Daoy (cell line): ENCODE results near the gene AOAH. TPM values are rescaled to one million over a fixed set of nuclear protein-coding genes. Genes with fewer than 3 reads are reported as not detected.

Experiments
- DNase-seq: peaks from one replicate; pipeline ENCODE4 v3.0.0-alpha.2; 2015; ENCODE audit warnings: low read depth
- total RNA-seq: library from RNA; depleted of rRNA; stranded (reverse); fragments of >200 nt; shearing (Covaris generic); gene quantifications from 2 replicates; pipeline ENCODE4 v1.2.3, GENCODE V29; 2014

AOAH gene
- total RNA-seq, 1 experiment from 2014 or later = 39.0 TPM

DNA sequence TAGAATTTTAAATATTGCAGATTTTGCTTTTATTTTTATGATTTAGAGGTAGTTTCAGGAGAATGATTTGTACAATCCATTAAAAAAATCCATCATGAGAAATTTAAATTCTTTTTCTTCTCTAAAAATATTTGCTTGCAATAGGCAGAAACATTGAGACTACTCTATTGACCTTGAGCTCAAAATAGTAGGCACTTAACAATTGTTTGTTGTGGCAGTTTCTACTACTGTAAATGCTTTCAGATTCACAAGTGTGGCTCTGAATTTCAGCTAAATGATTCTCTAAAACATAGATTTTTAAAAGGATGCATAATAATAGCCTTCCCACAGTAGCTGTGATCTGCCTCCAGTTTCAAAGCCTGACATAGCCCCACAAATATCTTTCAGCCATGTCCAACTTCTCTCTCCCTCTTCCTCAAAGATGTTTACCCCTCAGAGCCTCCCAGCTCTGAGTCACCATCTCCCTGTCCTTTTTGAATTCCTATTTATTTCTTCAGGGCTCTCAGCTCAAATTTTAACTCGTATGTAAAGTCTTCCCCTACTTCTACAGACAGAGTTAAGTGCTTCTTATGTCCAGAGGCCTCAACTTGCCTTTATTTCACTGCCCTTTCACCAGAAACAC, 160.5 kb downstream of the AOAH start:
- peak; percentile 27 for DNase-seq

DNA sequence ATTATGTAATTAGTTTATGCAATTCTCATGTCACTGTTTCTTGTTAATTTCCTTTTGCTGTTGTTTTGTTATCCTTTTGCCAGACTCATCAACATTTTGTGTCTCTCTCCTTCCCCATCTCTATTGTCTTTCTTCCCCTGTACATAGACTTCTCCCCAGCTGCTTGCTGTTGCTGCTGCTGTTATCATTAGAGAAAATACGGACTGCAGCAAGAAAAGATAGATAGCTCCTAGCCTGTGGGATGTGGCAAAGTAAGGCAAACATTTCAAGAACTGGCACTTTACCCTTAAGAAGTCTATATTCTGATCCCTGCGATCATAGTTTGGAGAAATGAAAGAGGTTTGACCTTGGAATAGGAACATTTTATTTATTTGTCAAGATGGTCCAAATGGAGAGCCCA, 162.2 kb downstream of the AOAH start:
- no peak for DNase-seq

DNA sequence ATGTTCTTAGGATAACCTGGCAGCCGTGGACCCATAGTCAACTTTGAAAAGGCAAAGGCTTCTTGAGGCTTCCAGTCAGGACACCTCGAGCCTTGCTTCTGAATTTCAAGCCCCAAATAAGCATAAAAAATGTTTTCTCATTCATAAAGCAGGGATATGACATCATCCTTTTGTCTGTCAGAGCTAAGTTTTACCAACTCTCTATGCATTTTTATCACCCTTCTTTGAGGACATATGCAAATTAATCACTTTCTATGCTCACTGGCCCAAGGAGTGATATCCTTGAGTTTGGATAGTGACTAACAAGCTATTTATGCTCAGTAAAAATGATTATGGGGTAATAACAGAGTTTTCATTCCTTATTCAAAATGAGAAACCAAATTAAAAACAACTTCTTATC, 175.3 kb downstream of the AOAH start:
- no peak for DNase-seq

DNA sequence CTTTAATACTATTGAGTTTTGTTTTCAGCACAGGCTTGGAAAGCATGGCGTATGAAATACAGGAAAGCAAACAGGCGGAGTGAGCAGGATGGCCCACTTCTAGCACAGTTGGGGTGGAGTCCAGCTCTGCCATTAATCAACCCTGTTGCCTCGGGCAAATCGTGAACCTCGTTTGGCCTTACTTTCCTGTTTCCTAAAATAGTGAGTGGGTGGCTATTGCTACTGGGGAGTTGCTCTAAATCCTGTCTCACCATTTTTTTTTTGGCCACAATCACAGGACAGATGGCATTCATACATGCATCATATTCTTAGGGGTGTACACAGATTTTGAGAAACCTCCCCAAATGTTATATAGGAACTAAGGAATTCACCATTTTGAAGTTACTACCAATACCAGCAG, 176.9 kb downstream of the AOAH start:
- peak; percentile 32 for DNase-seq

GRCh38 chr7:36546331-36546730, 178.0 kb downstream of the AOAH start:
- DNase-seq = no peak

GRCh38 chr7:36545291-36545690, 179.0 kb downstream of the AOAH start:
- DNase-seq = no peak

- DNase-seq = no peak
Observed at GRCh38 chr7:36538126-36538525, 186.2 kb downstream of the AOAH start.

DNA sequence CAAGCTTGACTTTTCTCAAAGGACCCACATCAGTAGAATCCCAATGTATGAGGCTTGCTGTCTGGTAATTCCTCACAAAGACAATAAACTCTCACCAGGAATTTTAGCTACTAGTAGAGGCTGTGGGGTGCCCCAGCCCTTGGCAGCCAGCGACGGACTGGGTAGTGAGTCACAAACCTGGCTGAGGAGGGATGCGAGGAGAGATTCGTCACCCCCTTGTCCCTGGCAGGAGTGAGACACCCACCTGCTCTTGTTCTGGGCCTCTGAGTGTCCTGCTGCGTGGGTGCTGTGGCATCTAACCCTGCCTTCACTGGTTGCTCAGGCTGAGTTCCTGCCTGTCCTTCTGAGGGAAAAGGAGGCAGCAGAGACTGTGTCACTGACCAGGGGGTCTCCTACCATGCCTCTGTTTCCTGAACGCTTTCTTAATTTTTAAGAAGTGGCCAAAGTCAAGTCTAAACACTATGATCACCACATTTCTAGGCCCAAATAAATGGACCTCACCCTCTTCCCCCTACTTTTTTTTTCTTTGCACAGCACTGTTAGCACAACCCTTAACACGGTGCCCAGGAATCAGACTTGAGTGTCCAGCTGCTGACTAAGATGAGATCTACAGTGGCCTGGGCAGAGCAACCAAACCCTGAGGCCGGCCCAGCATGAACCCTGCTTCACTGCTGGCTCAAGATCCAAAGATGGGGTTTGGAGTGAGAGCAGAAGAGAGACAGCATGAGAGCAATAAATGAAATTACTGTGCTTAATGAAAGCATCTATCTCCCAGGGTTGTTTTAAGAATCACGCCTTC, 188.2 kb downstream of the AOAH start:
- peak; percentile 93 for DNase-seq

DNA sequence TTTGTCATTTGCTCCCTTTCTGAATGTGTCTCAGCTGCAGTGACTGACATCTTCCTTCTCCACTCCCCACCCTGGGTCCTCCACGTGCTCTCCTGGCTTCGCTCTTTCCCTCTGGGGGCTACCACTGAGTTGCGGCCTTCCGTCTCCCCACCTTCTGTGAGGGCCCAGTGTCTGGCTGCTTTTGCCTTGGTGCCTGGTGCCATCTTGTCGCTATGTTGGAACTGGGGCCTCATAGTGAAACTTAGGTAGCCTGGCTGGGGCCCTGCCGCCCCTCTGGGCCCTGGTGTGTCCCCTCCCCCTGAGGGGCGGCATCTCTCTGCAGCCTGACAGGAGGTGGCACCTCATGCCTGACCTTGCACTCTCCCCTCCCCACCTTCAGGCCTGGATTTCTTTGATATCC, 190.6 kb downstream of the AOAH start:
- no peak for DNase-seq

GRCh38 chr7:36532981-36533499, 191.3 kb downstream of the AOAH start:
- no peak for DNase-seq

DNA sequence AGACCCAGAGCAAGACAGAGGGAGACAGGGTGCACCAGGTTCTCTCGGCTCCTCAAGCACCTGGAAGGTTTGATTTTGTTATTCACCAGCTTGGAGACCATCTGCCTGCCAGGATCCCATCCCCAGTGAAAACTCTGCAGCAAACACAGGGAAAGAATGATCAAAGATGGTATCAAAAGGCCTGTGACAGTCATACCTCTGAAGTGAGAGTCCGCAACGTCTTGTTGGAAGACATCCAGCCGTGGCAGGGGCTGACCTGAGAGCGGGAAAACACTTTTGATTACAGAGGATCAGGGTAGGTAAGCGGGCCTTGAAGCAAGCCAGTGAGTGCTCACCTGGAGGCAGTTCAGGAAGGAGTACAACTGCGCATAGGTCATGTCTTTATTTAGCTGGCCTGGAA, 192.3 kb downstream of the AOAH start:
- no peak for DNase-seq

DNA sequence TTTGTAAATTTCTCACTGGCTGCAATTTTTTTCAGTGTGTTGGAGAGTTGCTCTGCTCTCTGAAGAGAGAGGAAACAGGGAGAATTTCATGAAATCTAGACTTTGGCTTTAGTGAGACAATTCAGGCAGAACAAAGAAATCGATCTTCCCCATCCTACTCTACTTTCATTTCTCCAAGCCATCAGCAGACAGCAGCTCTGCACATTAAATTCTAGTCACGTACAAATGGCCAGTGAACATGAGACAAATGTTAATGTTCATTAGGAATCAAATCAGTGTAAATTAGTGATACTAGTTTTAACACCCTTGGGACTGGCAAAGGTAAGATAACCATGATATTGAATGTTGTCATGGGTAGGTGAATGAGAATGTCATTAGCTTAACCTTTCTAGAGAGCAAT, 193.8 kb downstream of the AOAH start:
- no peak for DNase-seq

GRCh38 chr7:36527549-36527913, 196.8 kb downstream of the AOAH start:
- DNase-seq = no peak

DNA sequence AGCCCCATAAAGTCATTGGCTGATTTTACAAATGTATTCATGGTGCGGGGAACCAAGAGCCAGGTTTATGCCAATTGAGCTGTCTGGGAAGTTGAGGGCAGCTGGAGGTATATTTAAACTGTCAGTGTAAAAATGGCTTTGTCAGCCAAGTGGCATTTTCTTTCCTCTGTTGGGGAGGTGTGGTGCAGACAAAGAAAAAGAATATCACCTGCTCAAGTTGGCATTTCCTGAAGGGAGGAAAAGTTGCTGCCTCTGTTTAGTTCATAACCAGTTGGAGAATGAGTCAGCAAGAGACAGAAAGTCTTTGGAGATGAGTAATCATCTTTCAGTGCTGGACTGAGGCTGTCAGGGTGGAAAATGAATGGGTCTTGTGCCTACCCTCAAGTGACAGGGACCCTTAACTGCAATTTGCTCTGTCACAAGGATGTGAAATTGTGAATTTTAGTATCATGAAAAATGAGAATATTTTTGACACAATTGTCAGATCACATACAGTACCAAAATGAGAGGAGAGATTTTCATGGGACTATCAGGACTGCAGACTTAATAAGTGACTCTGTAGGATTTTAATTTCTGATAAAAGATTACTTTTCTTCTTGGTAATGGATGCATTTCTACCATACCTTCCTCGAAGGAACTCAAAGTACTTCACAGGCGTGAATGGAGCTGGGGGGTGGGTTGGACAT, 197.3 kb downstream of the AOAH start:
- DNase-seq = peak; percentile 91

DNA sequence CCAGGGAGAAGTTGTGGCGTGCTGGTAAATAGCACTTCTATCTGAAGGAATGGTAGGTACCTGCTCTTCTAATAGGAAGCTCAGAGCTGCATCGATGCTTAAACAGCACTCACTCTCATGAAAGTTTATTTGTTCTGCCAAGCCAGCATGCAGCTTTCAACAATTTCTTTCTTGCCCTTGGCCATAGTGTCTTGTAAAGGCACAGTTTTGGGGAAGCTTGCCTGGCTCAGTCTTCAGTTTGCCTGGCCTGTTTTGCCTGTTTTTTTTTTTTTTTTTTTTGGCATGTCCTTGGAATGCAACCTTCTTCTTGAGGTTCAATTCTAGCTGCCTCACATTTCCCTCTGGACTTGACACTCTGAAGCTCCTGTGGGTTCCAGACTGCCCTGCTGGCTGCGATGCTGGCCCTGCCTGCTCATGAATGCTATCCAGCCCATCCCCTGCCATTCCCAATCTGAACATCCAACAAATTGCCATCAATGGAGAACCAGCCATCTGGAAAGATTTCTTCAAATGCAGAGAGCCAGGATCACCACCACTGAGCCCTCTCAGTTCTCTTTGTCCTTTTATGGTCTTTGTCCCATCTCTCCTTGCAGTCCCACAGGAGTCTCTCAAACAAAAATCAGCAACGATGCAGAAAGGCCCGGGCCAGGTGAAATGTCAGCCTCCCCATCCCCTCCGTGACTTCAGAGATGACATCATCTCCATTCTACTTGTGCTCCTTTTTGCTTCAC, 200.8 kb downstream of the AOAH start:
- no peak for DNase-seq

DNA sequence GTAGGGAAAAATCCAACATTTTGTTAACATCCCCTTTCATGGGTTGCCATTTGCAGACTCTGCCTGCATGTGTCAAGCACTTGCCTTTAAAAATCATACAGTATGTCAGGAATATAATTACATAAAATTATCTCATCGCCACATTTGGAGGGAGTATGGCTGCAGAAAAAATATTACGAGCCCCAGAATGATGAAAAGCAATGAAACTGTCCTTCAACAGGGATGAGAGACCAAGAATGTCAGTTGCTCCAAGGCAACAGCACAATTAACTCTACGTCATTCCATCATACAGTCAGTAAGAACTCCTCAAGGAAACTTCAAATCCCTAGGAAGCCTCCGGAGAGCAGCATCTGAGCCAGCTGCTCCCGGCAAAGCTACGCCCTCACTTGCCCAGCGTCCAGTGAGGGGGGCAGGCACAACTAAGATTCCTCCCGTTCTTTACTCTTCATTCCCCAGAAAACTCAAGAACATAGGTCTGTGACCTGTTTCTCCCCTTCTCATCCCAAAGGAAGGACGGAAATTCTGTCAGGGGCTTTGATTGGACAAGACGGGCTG, 201.8 kb downstream of the AOAH start:
- no peak for DNase-seq

DNA sequence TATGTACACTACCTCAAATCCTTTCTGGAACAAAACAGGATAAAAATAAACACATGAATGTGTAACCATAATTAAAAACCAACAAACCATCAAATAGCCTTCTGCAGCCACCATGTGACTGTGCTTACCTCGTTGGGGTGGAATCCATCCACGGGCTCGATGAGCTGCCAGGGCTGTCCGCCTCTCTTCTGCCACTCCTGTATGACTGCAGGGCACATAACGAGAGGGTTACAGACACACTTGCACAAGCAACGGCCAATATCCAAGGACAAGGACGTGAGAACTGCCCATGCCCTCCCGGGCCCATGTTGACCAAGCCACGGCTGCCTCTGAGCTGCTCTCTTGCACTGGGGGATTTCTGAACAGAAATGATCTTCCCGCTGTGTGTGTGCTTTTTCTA, 202.4 kb downstream of the AOAH start:
- no peak for DNase-seq

GRCh38 chr7:36521133-36521532, 203.2 kb downstream of the AOAH start:
- no peak for DNase-seq

- DNase-seq = no peak
Observed at GRCh38 chr7:36515847-36516246, 208.4 kb downstream of the AOAH start.

- no peak for DNase-seq
Observed at GRCh38 chr7:36514289-36515243, 209.7 kb downstream of the AOAH start.

GRCh38 chr7:36513393-36513792, 210.9 kb downstream of the AOAH start:
- no peak for DNase-seq
